Measurements from ENCODE around the gene POLRMT. TPM values are rescaled to one million over a fixed set of nuclear protein-coding genes. Genes with fewer than 3 reads are reported as not detected.

The POLRMT gene
- 100 to 1,000 TPM in 1 of 5 donors, 10 to 100 TPM in 4; 18.5 to 196 (median 57.8) TPM for total RNA-seq
- 100 to 1,000 TPM in 1 of 3 donors, 10 to 100 TPM in 2; 73.5 to 103 (median 89.4) TPM for polyA plus RNA-seq
- long read RNA-seq, donor 1 = 0 reads
- long read RNA-seq, donor 2, partial matches to known transcripts = 68 of 78 reads
- long read RNA-seq, donor 2, other reads (novel, unspliced or antisense) = 8 of 78 reads
- long read RNA-seq, donor 3, partial matches to known transcripts = 0 of 1 reads
- long read RNA-seq, donor 3, other reads (novel, unspliced or antisense) = 0 of 1 reads
- long read RNA-seq, donor 4 = 0 reads
- long read RNA-seq, donor 5 = 0 reads
- long read RNA-seq, donor 6, transcript POLRMT-202 (21 exons, 3,835 nt) = major isoform, 5 of 45 reads
- long read RNA-seq, donor 6, partial matches to known transcripts = 0 of 45 reads
- long read RNA-seq, donor 6, other reads (novel, unspliced or antisense) = 37 of 45 reads
- long read RNA-seq, donor 7, partial matches to known transcripts = 0 of 1 reads
- long read RNA-seq, donor 7, other reads (novel, unspliced or antisense) = 0 of 1 reads
- long read RNA-seq, donor 8, partial matches to known transcripts = 0 of 4 reads
- long read RNA-seq, donor 8, other reads (novel, unspliced or antisense) = 0 of 4 reads
- long read RNA-seq, donor 9, partial matches to known transcripts = 0 of 2 reads
- long read RNA-seq, donor 9, other reads (novel, unspliced or antisense) = 0 of 2 reads
- long read RNA-seq, donor 10 = 0 reads

GRCh38 chr19:633068-633785, at the start of gene POLRMT:
Gene POLRMT, minus strand, starts transcription at chr19:633537. Its CDS starts 25 bp downstream, at chr19:633512.
- TF ChIP-seq EP300 (IDR thresholded peaks at IDR 0.05) (no peak), POLR2A (IDR thresholded peaks at IDR 0.05) (no peak), CTCF (IDR thresholded peaks at IDR 0.05) (peak in 1 of 7 experiments; percentile 22), POLR2AphosphoS5 (IDR thresholded peaks at IDR 0.05) (peak; percentile 68 to 92 (median 70))
- intact Hi-C loops (cut with DNase I; ENCODE audit: low total_unique reads) = loop anchor here (10.0 kb wide), 1 partner anchor 58 kb away; the partner anchor contains the start of gene BSG
- peak; percentile 99 to 100 for DNase-seq
- Histone ChIP-seq H3K4me3 (peak within 1 kb of the TSS; percentile 71 to 97 (median 82)), H3K27me3 (peaks cover 0 to under 1% (median 0%) of the 10 kb centered on the region in 3 donors), H3K4me1 (peaks cover 20 to 54% (median 36%) of the 10 kb centered on the region in 4 donors), H3K27ac (peak within 1 kb of the TSS; percentile 44 to 88 (median 73)), H3K9me3 (no peaks in the 10 kb centered on the region), H3K36me3 (peaks cover 11 to 33% (median 28%) of the 10 kb centered on the region in 4 donors)
- WGBS, 5 donors = 0 to 1% (median 0%) methylated on average over 27 to 67 of the region's 67 CpGs

GRCh38 chr19:682678-683320, 49.5 kb upstream of the POLRMT start:
- no peak for DNase-seq
- TF ChIP-seq EP300 (IDR thresholded peaks at IDR 0.05) = no peak
- TF ChIP-seq CTCF (IDR thresholded peaks at IDR 0.05) = no peak
- no peak for TF ChIP-seq POLR2A (IDR thresholded peaks at IDR 0.05)
- no peak for TF ChIP-seq POLR2AphosphoS5 (IDR thresholded peaks at IDR 0.05)
- peaks cover 15 to 29% (median 23%) of the 10 kb centered on the region in 4 donors for H3K4me1 ChIP-seq
- peaks cover 0 to 9% (median 1%) of the 10 kb centered on the region in 4 donors for H3K36me3 ChIP-seq
- no peaks in the 10 kb centered on the region for H3K9me3 ChIP-seq
- H3K27me3 ChIP-seq = peaks cover 0 to under 1% (median 0%) of the 10 kb centered on the region in 3 donors
- WGBS, 5 donors = 68 to 84% (median 71%) methylated on average over 18 to 25 of the region's 25 CpGs
- peak overlapping the region in 1 of 5 donors; percentile 18 for H3K27ac ChIP-seq
- intact Hi-C loops (cut with DNase I; ENCODE audit: low total_unique reads) = no loop called here
- H3K4me3 ChIP-seq = no peak overlapping the region

- Histone ChIP-seq H3K36me3 (peaks cover 0 to 9% (median 1%) of the 10 kb centered on the region in 4 donors), H3K27ac (peak overlapping the region; percentile 88 to 98 (median 91)), H3K27me3 (peaks cover 0 to 16% (median 10%) of the 10 kb centered on the region in 3 donors), H3K9me3 (no peaks in the 10 kb centered on the region), H3K4me1 (peaks cover 29 to 44% (median 38%) of the 10 kb centered on the region in 4 donors), H3K4me3 (peak overlapping the region; percentile 31 to 81 (median 66))
- peak in 1 of 2 donors; percentile 90 for DNase-seq
- intact Hi-C loops (cut with DNase I; ENCODE audit: low total_unique reads) = no loop called here
- TF ChIP-seq CTCF (IDR thresholded peaks at IDR 0.05) = no peak
- no peak for TF ChIP-seq POLR2A (IDR thresholded peaks at IDR 0.05)
- TF ChIP-seq EP300 (IDR thresholded peaks at IDR 0.05) = no peak
- TF ChIP-seq POLR2AphosphoS5 (IDR thresholded peaks at IDR 0.05) = no peak
- 59 to 70% (median 67%) methylated on average over 46 to 54 of the region's 54 CpGs for WGBS, 5 donors
Measured at GRCh38 chr19:681029-682019, 48.0 kb upstream of the POLRMT start.

All from stomach (tissue), 19 donors.